Tibial nerve (tissue), 4 donors: Measurements from ENCODE around the gene FAM181A. TPM values are rescaled to one million over a fixed set of nuclear protein-coding genes. Genes with fewer than 3 reads are reported as not detected.

ENCODE experiments used
- DNase-seq, 2 donors: peaks; one replicate each; pipeline ENCODE4 v3.0.0-alpha.2; 2019; ENCODE audit warnings: low spot score in 2 of 2
- H3K27ac ChIP-seq, 4 donors: fragments of 200-600 bp; sonication (generic) in 3 of 4; one replicate each; pipeline ENCODE4 v1.5.1; 2017 to 2019; ENCODE audit warnings: mild to moderate bottlenecking in 1 of 4
- H3K27me3 ChIP-seq, 2 donors: fragments of 200-600 bp; sonication (generic) in 1 of 2; one replicate each; pipeline versions ENCODE4 v1.5.1 to v1.6.0; 2017 to 2019
- H3K36me3 ChIP-seq, 3 donors: fragments of 200-600 bp; sonication (generic); one replicate each; pipeline ENCODE4 v1.5.1; 2018 to 2019
- H3K4me1 ChIP-seq, 4 donors: fragments of 200-600 bp; sonication (generic) in 3 of 4; one replicate each; pipeline ENCODE4 v1.5.1; 2017 to 2019
- H3K4me3 ChIP-seq, 4 donors: fragments of 200-600 bp; sonication (generic) in 3 of 4; one replicate each; pipeline ENCODE4 v1.5.1; 2017 to 2019; ENCODE audit warnings: mild to moderate bottlenecking in 1 of 4, moderate library complexity in 1 of 4
- H3K9me3 ChIP-seq, 4 donors: fragments of 200-600 bp; sonication (generic) in 3 of 4; one replicate each; pipeline ENCODE4 v1.5.1; 2017 to 2019
- EP300 ChIP-seq, 2 donors: sonication (generic); formaldehyde crosslinking; IDR thresholded peaks; one replicate each; pipeline ENCODE4 v1.6.1; 2017; ENCODE audit warnings: antibody characterized with exemption in 2 of 2, mild to moderate bottlenecking in 1 of 2
- POLR2A ChIP-seq, 2 donors: fragments of 450-650 bp; IDR thresholded peaks; one replicate each; pipeline ENCODE4 v1.6.1; 2017; ENCODE audit warnings: antibody characterized with exemption in 2 of 2, mild to moderate bottlenecking in 2 of 2, moderate library complexity in 2 of 2
- WGBS, 2 donors: methylation state at CpG; one replicate each; pipeline ENCODE4 v1.1.5; 2018; 5-methylcytosine and 5-hydroxymethylcytosine counted together
- total RNA-seq, 4 donors: library from RNA; depleted of rRNA; stranded (reverse); fragments of >200 nt; gene quantifications; one replicate each; pipeline ENCODE4 v1.1.0, GENCODE V29; 2016
- TF ChIP-seq, protein P1 (sequence below), 5 experiments: fragments of 200-600 bp in 3 of 5; fragments of 450-650 bp in 2 of 5; sonication (generic) in 3 of 5; IDR thresholded peaks; one replicate each; pipeline ENCODE4 v1.5.1; 2016 to 2019; ENCODE audit warnings: antibody characterized with exemption in 5 of 5, mild to moderate bottlenecking in 3 of 5, moderate library complexity in 2 of 5

Gene FAM181A
- total RNA-seq, 4 donors from 2014 or later = not detected

DNA sequence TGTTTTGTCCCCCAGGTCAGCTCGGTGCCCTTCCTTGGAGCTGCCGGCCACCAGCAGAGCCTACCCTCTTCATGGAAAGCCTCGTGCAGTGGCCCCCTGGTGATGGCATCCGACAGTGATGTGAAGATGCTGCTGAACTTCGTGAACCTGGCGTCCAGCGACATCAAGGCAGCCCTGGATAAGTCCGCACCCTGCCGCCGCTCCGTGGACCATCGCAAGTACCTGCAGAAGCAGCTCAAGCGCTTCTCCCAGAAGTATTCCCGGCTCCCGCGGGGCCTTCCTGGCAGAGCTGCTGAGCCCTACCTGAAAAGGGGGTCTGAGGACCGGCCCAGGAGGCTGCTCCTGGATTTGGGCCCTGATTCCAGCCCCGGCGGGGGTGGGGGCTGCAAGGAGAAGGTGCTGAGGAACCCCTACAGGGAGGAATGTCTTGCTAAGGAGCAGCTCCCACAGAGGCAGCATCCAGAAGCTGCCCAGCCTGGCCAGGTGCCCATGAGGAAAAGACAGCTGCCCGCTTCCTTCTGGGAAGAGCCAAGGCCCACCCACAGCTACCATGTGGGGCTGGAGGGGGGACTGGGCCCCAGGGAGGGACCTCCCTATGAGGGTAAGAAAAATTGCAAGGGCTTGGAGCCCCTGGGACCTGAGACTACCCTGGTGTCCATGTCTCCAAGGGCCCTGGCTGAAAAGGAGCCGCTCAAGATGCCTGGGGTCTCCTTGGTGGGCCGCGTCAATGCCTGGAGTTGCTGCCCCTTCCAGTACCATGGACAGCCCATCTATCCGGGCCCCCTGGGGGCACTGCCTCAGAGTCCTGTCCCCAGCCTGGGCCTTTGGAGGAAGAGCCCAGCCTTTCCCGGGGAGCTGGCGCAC is 1.3 kb downstream of the FAM181A start:
- 89 to 95% methylated on average over 17 to 26 of the region's 26 CpGs for WGBS, 2 donors
- no peak for DNase-seq

DNA sequence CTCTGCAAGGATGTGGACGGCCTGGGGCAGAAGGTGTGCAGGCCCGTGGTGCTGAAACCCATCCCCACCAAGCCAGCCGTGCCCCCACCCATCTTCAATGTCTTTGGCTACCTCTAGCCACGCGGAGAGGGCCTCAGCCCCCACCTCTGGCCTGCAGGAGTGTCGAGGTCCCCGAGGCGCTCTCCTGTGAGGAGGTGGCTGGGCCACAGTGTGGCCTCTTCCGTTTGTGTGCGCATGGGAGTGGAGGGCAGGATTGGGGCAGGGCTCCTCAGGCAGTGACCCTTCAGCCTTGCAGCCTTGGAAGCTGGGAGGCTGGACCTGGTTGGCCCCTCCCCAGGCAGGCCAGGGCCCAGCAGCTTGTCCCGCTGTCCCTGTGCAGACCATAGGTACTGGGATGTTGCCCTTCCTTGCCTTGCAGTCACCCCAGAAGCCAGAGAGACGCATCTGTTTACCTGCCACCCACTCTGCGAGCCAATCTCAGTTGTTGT is 1.9 kb downstream of the FAM181A start:
- 88 to 92% methylated on average over 5 to 9 of the region's 13 CpGs for WGBS, 2 donors
- no peaks in the 10 kb centered on the region for H3K27me3 ChIP-seq

More for the DNA sequence above, 1.3 kb downstream of the FAM181A start:
- Histone ChIP-seq H3K4me1 (peaks cover 0 to 4% (median 0%) of the 10 kb centered on the region in 4 donors), H3K4me3 (no peak overlapping the region), H3K36me3 (no peaks in the 10 kb centered on the region), H3K27me3 (no peaks in the 10 kb centered on the region), H3K9me3 (no peaks in the 10 kb centered on the region), H3K27ac (no peak overlapping the region)
- TF ChIP-seq EP300 (IDR thresholded peaks at IDR 0.05) (no peak), POLR2A (IDR thresholded peaks at IDR 0.05) (no peak)
- TF ChIP-seq, protein P1, sequence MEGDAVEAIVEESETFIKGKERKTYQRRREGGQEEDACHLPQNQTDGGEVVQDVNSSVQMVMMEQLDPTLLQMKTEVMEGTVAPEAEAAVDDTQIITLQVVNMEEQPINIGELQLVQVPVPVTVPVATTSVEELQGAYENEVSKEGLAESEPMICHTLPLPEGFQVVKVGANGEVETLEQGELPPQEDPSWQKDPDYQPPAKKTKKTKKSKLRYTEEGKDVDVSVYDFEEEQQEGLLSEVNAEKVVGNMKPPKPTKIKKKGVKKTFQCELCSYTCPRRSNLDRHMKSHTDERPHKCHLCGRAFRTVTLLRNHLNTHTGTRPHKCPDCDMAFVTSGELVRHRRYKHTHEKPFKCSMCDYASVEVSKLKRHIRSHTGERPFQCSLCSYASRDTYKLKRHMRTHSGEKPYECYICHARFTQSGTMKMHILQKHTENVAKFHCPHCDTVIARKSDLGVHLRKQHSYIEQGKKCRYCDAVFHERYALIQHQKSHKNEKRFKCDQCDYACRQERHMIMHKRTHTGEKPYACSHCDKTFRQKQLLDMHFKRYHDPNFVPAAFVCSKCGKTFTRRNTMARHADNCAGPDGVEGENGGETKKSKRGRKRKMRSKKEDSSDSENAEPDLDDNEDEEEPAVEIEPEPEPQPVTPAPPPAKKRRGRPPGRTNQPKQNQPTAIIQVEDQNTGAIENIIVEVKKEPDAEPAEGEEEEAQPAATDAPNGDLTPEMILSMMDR (IDR thresholded peaks at IDR 0.05) = no peak

DNA sequence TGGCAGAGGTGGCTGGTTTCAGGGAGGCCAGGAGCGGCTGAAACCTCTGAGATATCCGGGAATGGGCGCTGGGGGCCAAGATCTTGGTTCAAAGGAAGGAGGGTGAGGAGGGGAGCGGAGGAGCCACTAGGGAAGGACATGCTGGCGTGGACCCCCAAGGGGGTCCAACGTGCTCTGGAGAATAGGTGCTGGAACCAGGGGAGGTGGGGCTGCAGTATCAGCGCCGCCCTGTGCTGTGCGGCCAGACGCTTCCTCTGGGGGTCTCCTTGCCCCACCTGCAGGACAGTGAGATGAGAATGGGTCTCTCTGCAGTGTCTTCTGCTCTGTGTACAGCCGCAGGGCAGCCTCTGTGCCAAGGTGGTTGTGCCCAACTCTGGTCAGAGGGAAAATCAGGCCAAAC is 2.5 kb downstream of the FAM181A start:
- no peak for DNase-seq
- Histone ChIP-seq H3K27ac (no peak overlapping the region), H3K4me1 (peaks cover 0 to 4% (median 0%) of the 10 kb centered on the region in 4 donors), H3K27me3 (no peaks in the 10 kb centered on the region), H3K36me3 (no peaks in the 10 kb centered on the region), H3K9me3 (no peaks in the 10 kb centered on the region), H3K4me3 (no peak overlapping the region)
- TF ChIP-seq POLR2A (IDR thresholded peaks at IDR 0.05) = no peak
- no peak for TF ChIP-seq EP300 (IDR thresholded peaks at IDR 0.05)
- TF ChIP-seq, protein P1 (IDR thresholded peaks at IDR 0.05) = no peak
- WGBS, 2 donors = 82 to 89% methylated on average over 11 of the region's 11 CpGs

More for the DNA sequence above, 1.9 kb downstream of the FAM181A start:
- DNase-seq = no peak
- TF ChIP-seq, protein P1 (IDR thresholded peaks at IDR 0.05) = no peak
- no peak for TF ChIP-seq EP300 (IDR thresholded peaks at IDR 0.05)
- TF ChIP-seq POLR2A (IDR thresholded peaks at IDR 0.05) = no peak
- Histone ChIP-seq H3K27ac (no peak overlapping the region), H3K36me3 (no peaks in the 10 kb centered on the region), H3K4me3 (no peak overlapping the region), H3K9me3 (no peaks in the 10 kb centered on the region), H3K4me1 (peaks cover 0 to 4% (median 0%) of the 10 kb centered on the region in 4 donors)

GRCh38 chr14:93930296-93930988 is 3.3 kb downstream of the FAM181A start:
- WGBS, 2 donors = 81 to 84% methylated on average over 8 of the region's 8 CpGs
- H3K27me3 ChIP-seq = no peaks in the 10 kb centered on the region
- H3K9me3 ChIP-seq = no peaks in the 10 kb centered on the region
- TF ChIP-seq, protein P1 (IDR thresholded peaks at IDR 0.05) = no peak
- TF ChIP-seq EP300 (IDR thresholded peaks at IDR 0.05) = no peak
- TF ChIP-seq POLR2A (IDR thresholded peaks at IDR 0.05) = no peak
- DNase-seq = no peak
- no peaks in the 10 kb centered on the region for H3K36me3 ChIP-seq
- peaks cover 0 to 4% (median 0%) of the 10 kb centered on the region in 4 donors for H3K4me1 ChIP-seq
- no peak overlapping the region for H3K4me3 ChIP-seq
- no peak overlapping the region for H3K27ac ChIP-seq

GRCh38 chr14:93930989-93931307 is 3.8 kb downstream of the FAM181A start:
- no peaks in the 10 kb centered on the region for H3K9me3 ChIP-seq
- TF ChIP-seq EP300 (IDR thresholded peaks at IDR 0.05) = no peak
- TF ChIP-seq, protein P1 (IDR thresholded peaks at IDR 0.05) = no peak
- no peak for TF ChIP-seq POLR2A (IDR thresholded peaks at IDR 0.05)
- no peaks in the 10 kb centered on the region for H3K36me3 ChIP-seq
- H3K4me3 ChIP-seq = no peak overlapping the region
- no peak for DNase-seq
- WGBS, 2 donors = 82 to 96% methylated on average over 4 of the region's 4 CpGs
- H3K4me1 ChIP-seq = peaks cover 0 to 4% (median 0%) of the 10 kb centered on the region in 4 donors
- H3K27ac ChIP-seq = no peak overlapping the region
- H3K27me3 ChIP-seq = no peaks in the 10 kb centered on the region
